GM18502 (cell line): ENCODE results near the gene PEDS1.
A peak's percentile ranks its signal among the peaks of the same experiment; 100 is the strongest.
"Not testable (repeated sequence)": the region's sequence is repeated elsewhere in the genome, so short reads cannot be mapped to it uniquely, and the experiment has no call there.

ENCODE experiments used
- ATAC-seq: cut with Tn5 transposase; IDR thresholded peaks from one replicate; pipeline ENCODE4 v1.9.1; 2021; ENCODE audit warnings: mild to moderate bottlenecking; ENCODE audit not compliant: unreplicated experiment, poor library complexity

Gene PEDS1

DNA sequence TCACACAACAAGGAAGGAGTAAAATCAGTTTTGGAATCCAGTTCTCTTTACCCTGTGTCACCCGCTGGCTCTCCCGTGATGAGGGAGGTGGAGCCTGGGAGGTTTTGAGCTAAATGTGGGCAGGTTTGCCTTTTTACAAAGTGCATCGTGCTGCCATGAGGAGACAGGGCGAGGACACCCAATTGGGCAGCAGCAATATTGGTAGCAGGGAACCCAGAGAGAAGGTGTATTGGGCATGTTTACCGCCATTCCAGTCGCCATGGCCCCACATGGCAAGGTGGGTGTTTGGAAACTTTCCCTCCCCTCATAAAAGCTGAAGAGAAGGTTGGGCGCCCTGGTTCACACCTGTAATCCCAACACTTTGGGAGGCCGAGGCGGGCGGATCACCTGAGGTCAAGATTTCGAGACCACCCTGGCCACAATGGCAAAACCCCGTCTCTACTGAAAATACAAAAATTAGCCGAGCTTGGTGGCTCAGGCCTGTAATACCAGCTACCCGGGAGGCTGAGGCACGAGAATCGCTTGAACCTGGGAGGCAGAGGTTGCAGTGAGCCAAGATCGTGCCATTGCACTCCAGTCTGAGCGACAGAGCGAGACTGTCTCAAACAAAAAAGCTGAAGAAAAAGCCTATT, 37.0 kb downstream of the PEDS1 start:
- no peak for ATAC-seq

DNA sequence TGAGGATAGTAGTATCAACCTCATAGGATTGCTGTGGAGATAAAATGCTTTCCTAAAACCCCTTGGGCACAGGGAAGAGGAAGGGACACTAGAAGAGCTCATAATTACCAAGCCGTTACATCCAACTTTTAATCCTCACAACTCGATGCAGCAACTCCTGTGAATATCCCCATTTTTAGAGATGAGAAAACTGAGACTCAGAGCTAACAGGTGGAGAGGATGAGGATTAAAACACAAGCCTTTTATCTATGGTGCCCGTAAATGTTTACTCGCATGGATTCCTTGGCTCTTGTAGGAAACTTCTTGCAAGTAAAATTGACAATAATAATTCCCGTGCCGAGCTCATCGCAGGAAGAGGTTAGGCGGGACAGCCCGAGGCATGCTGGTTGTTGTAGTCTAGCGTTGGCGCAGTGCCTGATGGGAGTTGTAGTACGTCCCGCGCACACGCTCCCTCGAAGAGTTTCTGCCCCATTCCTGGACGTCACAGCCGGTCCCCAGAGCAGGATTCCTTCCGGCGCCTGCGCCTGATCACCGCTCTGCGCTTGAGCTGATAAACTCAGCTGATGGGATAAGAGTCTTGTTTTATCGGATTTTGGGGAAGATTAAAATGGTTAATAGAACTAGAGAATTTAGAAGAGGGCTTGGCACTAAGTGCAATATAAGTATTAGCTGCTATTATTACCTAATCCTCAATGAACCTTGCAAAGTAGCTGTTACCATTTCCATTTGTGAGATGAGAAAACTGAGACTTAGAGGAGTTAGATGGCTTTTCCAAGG, 37.7 kb downstream of the PEDS1 start:
- peak; percentile 80 for ATAC-seq

DNA sequence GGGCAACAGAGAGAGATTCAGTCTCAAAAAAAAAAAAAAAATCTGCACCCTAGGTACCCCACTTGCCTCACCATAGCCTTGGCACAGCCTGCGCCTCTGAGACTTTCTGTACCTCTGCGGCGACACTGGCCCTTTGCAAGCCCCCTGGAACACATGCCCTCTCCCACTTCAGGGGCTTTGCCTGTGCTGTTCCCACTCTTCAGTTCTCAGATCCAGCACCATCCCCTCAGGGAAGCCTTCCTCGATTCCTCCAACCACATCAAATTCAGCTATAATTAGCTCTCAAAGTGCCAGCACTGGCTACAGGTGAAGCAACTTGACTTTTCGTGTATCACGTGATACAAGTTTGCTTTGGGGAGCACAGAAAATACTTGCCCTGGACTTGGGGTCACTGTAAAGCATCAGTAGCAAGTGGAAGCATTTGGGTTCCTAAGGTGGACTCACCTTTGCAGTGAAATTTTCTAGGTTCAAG, 38.4 kb downstream of the PEDS1 start:
- no peak for ATAC-seq

DNA sequence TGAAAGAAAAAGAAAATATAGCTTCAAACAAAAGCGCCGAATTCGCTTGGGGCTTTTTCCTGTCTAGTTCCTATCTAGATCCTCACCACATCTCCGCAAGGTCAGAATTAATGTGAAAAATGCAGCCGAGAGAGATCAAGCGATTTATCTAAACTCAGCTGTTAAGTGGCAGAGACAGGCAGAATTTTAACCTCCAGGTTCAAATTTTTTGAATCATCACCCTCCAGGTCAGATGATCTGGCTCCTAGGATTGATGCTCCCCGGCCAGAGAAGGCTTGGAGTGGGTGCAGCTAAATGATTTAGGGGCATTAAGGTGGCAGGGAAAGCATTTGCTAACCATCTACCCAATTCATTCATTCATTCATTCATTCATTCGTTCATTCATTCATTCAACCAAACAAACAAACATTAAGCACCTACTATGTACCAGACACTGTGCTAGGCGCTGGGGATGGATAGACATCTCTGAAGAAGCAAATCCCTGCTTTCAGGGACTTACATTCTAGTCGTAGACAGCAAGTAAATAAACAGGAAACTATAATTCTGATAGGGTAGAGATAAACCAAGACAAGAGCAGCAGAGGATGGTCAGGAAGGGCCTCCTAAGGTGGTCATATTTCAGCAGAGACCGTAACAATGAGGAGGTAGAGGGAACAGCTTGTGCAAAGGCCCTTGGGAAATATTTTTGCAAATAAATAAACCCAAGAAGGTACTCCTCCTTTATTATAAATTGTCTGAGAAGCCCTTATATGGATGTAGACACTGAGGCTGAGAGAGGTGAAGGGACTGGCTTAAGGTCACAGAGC, 39.9 kb downstream of the PEDS1 start:
- no peak for ATAC-seq

DNA sequence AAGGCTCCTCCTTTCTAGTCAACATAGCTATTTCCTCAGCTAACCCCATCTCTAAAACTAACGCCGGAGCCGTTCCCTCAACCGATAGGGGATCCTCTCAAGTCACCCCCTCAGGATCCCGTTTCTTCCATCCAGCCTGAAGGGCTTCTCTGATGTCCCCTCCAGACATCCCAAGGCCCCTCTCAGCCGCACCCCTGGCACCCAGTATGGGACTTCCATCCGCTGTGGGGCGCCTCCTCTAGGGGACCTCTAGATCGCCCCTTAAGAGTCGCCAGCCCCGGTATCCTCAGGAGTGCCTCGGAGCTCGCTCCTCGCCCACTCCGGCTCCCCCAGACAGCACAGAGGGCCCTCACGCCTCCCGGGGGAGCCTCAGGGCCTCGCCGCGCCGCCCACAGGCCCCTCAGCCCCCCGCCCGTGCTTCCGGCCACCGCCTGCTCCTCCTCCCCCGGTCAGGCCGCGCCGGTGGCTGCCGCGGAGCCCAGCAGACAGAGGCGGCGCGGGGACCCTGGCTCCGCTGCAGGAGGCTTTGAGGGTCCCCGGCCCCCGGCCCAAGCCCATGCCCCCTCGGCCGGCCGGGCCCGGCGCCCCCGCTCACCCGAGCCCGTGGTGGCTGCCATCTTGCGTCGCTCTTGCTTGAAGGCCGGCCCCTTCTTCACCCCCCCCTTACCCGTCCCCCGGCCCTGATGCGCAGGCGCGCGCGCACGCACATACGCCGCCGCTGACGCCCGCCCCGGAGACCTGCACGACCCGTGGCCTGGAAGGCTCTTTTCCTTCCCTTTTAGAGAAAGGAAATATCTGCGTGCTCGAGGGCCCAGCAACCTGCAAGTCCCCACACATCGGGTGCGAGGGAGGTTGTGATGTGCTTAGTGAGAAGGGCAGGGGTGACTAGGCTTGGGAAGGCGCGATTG, 40.8 kb downstream of the PEDS1 start, which contains the start of gene UBE2V1:
TSS of gene UBE2V1 (minus strand) at position 639 of the 908 bp plus-strand sequence. CDS start at position 617, 22 bp downstream.
- peak; percentile 45 for ATAC-seq

DNA sequence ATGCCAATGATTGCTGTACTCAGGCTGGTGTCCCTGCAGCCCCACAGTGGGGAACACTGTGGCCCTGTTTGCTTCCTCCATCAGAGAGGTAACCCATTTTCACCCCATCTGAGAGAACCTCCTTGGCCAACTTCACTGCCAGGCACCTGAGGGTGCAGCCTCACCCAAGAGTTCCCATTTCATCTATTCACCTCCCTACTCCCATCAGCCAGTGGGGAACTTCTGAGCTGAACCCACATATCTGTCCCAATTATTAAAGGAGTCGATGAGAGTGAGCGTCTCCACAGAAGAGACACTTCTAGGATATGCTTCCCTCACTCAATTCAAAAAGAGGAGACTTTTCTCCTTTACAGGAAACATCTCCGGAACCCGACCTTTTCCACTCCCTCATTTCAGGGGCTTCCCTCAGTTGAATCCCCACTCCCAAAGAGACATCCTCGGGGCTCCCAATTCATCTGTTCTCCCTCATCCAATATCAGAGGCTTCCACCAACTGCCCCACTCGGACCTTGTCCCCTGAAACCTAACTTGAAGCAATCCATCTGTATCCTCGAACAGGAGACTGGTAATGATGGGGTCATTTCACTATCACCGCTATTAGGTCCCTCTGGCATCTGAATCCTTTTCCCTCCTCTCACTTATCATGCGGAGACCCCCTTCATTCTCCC, 41.6 kb downstream of the PEDS1 start:
- no peak for ATAC-seq

DNA sequence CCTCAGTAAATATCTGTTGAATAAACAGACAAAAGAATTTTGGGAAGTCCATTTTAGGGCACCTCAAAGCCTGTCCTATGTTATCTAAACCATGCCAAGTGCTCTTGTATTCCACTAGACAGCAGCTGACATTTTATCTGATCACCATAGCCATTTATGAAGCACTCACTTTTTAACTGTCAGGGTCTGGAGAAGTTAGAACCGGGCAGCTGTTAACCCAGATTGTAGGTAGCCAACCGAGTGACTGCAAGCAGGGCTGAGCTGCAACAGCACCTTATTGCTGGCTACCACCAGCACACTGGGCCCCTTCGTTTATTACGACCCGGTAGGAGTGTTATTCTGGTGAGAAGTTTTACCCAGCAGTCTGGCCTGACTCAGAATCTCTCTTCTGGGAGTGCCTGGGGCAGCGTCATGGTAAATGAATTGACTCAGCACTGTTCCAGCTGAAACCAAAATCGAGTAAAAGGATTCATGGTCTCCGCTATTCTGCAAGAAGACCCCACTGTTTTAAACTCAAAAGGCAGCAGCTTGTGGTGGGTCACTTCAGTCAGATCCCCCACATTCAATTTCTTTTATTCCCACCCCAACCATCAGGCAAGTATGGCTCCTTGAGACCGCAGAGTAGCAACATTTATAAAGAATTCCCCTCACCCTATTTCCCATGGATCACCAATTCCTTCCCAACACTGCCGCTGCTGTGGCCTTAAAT, 42.2 kb downstream of the PEDS1 start:
- ATAC-seq: no peak

DNA sequence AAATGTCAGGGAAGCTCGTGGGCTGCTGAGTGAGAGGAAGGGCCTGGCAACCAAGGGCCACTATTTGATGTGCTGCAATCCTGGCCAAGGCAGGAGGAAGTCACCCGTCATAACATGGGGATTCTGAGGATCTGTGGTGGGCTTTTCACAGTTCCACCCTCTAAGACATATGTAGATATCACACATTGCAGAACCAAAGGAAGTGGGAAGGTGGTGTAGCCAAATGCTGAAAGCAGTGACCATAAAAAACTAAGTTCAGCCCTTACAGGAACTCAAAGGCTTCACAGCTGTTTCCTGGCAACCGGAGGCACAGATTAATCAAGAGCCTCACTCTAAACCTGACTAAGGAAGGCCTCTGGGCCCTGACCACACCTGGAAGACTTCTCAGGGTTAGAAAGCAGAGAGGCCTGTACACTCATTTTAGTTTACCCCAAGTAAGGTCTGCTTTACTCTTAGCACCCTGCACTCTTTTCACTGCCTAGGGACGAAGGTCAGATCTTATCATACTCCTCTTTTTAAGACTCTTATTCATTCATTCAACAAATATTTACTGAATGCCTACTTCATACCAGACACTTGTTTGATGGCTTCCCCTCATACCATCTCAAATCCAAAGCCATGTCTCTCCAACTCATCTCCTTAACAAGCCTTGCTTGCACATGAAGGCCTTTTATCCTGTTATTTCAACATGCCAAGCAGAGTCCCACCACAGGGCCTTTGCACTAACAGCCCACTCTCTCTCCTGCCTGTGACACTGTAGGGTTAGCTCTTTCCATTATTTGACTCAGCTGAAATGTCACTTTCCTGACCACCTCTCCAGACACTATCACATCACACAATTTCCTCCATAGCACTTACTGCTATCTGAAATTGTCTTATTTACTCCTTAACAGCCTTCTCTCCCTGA, 43.1 kb downstream of the PEDS1 start:
- ATAC-seq: peak; percentile 47

DNA sequence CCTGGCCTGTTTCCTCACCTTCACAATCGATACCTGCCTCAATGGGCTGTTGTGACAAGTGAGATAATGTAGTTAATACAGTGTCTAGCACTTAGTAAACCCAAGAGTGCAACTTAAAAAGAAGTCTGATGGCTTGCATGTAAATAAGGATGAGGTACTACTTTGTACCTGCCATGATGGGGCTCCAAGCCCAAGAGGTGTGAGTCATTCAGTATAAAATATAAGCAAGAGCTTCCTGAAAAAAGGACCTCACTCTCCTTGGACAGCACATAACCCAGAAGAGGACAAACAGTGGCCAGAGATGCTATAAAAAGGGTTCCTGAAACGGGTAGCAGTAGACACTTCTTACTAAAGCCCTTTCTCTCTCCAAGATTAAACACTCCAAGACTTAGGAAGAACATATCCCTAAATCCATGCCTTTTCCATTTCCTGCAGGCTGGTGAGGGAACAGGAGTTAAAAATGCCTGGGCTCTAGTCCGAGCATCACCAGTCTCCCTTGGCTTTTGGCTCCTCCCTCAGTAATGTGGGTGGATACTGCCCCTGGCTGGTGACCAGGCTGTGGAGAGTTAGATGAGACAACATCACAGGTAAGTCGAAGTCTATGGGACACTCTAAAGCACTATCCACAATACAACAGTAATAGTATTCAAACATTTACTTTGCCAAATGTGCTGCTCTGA, 44.8 kb downstream of the PEDS1 start:
- no peak for ATAC-seq

DNA sequence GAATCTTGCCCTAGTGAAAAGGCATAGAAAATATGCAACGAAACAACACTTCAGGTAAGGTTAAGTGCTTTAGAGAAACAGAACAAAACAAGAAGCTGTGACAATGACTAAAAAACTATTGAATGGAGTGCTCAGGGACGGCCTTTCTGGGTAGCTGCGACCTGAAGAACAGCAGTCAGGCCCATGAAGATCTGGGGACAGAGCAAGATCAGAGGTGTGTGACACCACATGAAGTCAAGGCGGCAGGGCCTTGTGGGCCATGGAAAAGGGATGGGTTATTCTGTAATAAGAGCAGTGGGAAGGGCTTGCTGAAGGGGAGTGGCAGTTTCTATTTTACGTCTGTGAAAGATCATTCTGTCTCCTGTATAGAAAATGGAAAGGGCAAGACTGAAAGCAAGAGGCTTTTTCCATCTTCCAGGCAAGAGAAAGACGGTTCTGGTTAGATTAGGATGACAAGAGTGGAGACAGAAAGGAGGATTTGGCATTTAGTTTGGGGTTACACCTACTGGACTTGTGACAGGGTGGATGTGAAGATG, 45.7 kb downstream of the PEDS1 start:
- ATAC-seq: no peak

DNA sequence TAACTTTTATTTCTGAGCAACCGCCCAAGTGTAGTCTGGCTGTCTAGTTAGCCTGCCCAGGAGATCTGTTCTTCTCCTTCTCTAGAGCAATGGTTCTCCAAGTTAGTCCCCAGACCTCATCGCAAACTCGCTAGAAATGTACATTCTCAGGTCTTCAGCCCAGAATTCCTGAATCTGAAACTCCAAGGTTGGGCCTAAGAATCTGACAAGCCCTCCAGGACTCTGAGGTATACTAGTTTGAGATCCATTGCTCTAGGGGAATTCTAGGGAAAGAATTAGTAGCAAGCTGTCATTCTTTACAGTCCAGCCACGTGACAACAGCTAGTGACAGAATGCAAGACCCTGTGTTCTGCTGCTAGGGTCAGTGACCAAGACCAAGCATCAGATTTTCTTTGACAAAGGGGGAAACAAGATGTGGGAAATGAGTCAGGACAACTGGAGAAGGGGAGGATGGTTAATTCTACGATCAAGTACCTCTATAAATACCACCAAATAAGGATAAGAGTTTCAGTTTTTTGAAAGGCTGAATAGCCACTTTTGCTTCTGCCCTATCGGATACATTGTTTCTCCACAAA, 46.4 kb downstream of the PEDS1 start:
- ATAC-seq: no peak

DNA sequence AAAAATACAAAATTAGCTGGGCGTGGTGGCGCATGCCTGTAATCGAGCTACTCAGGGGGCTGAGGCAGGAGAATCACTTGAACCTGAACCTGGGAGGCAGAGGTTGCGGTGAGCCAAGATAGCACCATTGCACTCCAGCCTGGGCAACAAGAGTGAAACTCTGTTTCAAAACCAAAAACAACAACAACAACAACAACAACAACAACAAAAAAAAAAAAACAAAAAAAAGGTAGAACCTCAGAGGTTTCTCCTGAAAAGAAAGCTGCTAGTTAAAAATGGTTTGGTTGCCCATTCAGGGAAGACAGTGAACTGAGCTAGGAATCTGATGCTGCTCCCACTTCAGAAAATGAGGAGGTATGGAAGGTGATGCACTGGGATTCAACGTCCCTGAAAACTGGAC, 46.9 kb downstream of the PEDS1 start:
- not testable (repeated sequence) for ATAC-seq
